Mesodermal cell (in vitro differentiated cells): ENCODE results near the gene SOD2.
"Not testable (repeated sequence)": the region's sequence is repeated elsewhere in the genome, so short reads cannot be mapped to it uniquely, and the experiment has no call there.

Experiments
- H3K27ac ChIP-seq: 2 replicates; pipeline ENCODE4 v1.7.0; 2013; ENCODE audit warnings: mild to moderate bottlenecking, low read depth, low read length, moderate library complexity; ENCODE audit not compliant: severe bottlenecking
- H3K36me3 ChIP-seq: 2 replicates; pipeline ENCODE4 v1.7.1; 2013; ENCODE audit warnings: mild to moderate bottlenecking, low read length, moderate library complexity; ENCODE audit not compliant: control insufficient read depth, insufficient read depth
- H3K4me1 ChIP-seq: one replicate; pipeline ENCODE4 v1.7.1; 2013; ENCODE audit warnings: mild to moderate bottlenecking, low read length; ENCODE audit not compliant: insufficient read depth, control insufficient read depth, poor library complexity, severe bottlenecking
- H3K4me3 ChIP-seq: 2 replicates; pipeline ENCODE4 v1.7.0; 2013; ENCODE audit warnings: low read length, control low read depth, mild to moderate bottlenecking; ENCODE audit not compliant: insufficient read depth, poor library complexity, severe bottlenecking; ENCODE audit errors: extremely low read depth
- H3K9me3 ChIP-seq: 2 replicates; pipeline ENCODE4 v1.7.1; 2013; ENCODE audit warnings: mild to moderate bottlenecking, low read length, moderate library complexity; ENCODE audit not compliant: control insufficient read depth
- WGBS, 2 experiments: methylation state at CpG; one replicate each; pipeline ENCODE4 v1.1.5; 2013; ENCODE audit warnings: missing lambda C conversion rate in 2 of 2; ENCODE audit not compliant: insufficient coverage in 2 of 2; 5-methylcytosine and 5-hydroxymethylcytosine counted together

SOD2 gene

DNA sequence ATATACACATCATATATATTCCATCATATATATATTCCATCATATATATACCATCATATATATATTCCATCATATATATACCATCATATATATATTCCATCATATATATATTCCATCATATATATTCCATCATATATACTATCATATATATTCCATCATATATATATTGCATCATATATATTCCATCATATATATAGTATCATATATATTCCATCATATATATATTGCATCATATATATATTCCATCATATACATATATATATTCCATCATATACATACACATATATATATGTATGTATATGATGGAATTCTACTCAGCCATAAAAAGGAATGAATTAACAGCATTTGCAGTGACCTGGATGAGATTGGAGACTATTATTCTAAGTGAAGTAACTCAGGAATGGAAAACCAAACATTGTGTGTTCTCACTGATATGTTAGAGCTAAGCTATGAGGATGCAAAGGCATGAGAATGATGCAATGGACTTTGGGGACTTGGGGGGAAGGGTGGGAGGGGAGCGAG is 29.6 kb downstream of the SOD2 start:
- no CpG with 5 or more reads among the region's 1 CpG for WGBS, 2 experiments
- not testable (repeated sequence) for H3K4me1 ChIP-seq, H3K36me3 ChIP-seq, H3K9me3 ChIP-seq, H3K27ac ChIP-seq, H3K4me3 ChIP-seq

DNA sequence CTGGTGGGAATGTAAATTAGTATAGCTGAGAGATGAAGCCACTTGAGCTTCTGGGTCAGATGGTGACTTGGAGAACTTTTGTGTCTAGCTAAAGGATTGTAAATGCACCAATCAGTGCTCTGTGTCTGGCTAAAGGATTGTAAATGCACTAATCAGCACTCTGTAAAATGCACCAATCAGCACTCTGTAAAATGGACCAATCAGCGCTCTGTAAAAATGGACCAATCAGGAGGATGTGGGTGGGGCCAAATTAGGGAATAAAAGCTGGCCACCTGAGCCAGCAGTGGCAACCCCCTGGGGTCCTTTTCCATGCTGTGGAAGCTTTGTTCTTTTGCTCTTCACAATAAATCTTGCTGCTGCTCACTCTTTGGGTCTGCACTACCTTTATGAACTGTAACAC is 31.1 kb downstream of the SOD2 start:
- H3K4me3 ChIP-seq, H3K36me3 ChIP-seq, H3K4me1 ChIP-seq, H3K27ac ChIP-seq, H3K9me3 ChIP-seq: not testable (repeated sequence)
- WGBS, 2 experiments: 60 to 100% methylated on average over 1 of the region's 1 CpG

DNA sequence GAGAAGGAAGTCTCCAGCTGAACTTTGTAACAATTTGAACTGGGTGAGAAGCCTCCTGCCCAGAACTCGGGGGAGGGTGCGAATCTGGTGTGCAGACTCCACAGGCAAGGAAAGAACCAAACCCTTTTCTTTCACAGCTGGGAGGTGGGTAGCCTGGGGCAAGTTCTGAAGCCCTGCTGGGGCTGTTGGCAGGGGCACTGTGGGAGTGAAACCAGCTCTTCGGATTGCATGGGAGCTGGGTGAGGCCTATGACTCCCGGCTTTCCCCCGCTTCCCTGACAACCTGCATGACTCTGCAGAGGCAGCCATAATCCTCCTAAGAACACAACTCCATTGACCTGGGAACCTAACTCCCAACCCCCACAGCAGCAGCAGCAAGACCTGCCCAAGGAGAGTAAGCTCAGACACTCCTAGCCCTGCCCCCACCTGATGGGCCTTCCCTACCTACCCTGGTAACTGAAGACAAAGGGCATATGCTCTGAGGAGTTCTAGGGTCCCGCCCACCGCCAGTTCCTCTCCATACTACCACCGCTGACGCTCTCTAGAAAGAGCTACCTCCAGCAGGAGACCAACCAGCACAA is 37.5 kb downstream of the SOD2 start:
- WGBS, 2 experiments: 60 to 73% methylated on average over 1 to 6 of the region's 9 CpGs
- no peaks in the 10 kb centered on the region for H3K4me1 ChIP-seq

DNA sequence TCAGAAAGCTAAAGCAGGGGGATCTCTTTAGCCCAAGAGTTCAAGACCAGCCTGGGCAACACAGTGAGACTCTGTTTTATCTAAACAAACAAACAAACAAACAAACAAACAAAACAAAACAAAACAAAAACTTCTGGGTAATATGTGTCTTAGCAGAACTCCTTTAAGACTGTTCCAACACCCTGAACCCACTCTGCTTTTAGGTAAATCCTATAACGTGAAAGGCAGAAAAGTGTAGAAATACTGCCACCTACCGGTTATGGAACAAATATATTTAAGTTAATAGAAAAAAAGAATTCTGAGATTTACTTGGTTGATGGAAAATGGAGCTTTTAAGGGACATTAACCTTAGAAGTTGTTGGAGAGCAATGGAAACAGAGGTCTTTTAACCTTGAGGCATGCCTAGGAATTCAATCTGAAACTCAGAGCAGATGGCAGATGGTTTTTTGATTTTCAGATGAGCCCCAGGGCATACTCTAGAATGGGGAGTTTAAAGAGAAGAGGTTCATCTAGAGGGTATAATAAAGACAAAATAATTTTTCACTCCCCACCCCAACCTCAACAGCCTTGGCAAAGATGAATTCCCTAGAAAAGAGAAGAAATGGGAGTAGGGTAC is 38.5 kb downstream of the SOD2 start:
- WGBS, 2 experiments: no CpG with 5 or more reads among the region's 2 CpGs
- Histone ChIP-seq H3K4me1 (no peaks in the 10 kb centered on the region), H3K27ac (no peak overlapping the region), H3K4me3 (no peak overlapping the region), H3K9me3 (no peaks in the 10 kb centered on the region), H3K36me3 (no peaks in the 10 kb centered on the region)

More for the DNA sequence above, 37.5 kb downstream of the SOD2 start:
- Histone ChIP-seq H3K4me3 (no peak overlapping the region), H3K9me3 (no peaks in the 10 kb centered on the region), H3K27ac (no peak overlapping the region), H3K36me3 (no peaks in the 10 kb centered on the region)

DNA sequence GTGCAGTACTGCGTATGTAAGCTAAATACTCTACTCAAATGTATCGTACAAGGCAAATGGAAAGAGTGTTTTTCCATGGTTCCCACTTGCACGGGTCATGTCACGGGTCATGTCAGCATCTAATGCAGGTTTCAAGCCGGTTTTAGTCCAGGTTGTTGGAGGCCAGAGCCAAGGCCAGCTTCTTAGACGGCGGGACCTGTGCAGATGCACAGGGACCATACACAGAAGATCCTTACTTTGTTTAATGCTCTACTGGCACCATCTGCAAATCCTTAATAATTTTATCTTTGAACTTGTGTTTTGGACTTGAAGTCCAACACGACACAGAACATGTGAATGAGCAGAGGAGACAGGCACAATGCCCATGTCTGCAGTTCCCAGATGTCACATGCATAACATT is 42.7 kb downstream of the SOD2 start:
- H3K36me3 ChIP-seq: no peaks in the 10 kb centered on the region
- WGBS, 2 experiments: 88 to 94% methylated on average over 6 to 8 of the region's 8 CpGs
- H3K27ac ChIP-seq: no peak overlapping the region
- no peaks in the 10 kb centered on the region for H3K9me3 ChIP-seq
- H3K4me1 ChIP-seq: no peaks in the 10 kb centered on the region
- H3K4me3 ChIP-seq: no peak overlapping the region

DNA sequence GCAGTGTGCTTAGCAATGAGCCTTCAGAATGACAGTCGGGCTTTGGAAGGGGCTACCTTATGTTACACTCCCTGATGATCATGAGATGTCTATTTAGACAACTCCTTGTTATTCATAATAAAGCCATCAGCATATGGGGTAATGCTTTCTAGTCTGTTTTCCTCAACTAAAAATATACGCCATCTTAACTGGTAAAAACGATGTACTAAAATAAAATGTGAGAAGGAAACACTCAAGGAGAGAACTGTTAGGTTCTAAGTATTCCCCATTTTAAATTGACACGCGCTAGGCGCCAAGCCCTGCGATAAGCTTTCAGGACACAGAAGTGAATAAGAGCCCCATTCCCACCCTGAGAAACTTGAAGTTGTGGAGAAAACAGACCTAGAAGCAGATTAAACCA is 43.6 kb downstream of the SOD2 start:
- H3K4me3 ChIP-seq: no peak overlapping the region
- H3K27ac ChIP-seq: no peak overlapping the region
- no peaks in the 10 kb centered on the region for H3K4me1 ChIP-seq
- no peaks in the 10 kb centered on the region for H3K36me3 ChIP-seq
- no peaks in the 10 kb centered on the region for H3K9me3 ChIP-seq
- 83 to 100% methylated on average over 2 to 4 of the region's 7 CpGs for WGBS, 2 experiments

DNA sequence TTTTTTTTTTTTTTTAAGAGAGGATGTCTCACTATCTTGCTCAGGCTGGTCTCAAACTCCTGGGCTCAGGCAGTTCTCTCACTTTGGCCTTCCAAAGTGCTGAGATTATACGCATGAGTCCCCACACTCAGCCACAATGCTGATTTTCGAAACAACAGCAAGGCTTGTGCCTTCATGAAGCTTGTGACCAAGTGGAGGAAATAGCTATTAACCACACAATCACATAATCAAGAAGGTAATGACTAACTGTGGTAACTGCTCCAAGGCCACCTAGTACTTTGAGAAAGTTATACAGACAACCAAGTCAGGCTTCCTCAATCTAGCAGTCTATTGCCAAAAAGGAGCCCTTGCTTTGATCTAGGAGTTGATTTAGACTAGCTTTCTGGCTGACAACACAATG is 46.3 kb downstream of the SOD2 start:
- Histone ChIP-seq H3K4me1 (no peaks in the 10 kb centered on the region), H3K9me3 (no peaks in the 10 kb centered on the region), H3K36me3 (no peaks in the 10 kb centered on the region), H3K4me3 (no peak overlapping the region), H3K27ac (no peak overlapping the region)
- WGBS, 2 experiments: 83 to 88% methylated on average over 1 of the region's 2 CpGs

DNA sequence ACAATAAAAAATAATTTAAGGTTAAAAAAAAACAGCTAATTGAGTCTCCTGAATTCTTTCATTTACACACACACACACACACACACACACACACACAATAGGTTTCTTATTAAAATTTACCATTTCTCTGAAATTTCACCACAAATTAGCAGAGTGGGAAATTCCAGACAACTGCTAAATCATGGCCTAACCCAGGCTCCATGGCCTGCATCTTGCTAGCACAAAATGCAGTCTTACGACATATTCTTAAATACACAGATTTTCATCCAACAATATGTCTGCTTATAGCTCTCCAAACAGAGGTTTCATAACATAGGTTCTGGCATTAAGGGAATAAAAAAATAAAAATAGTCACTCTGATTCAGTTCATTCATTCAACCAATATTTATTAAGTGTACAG is 46.9 kb downstream of the SOD2 start:
- Histone ChIP-seq H3K27ac (no peak overlapping the region), H3K9me3 (no peaks in the 10 kb centered on the region), H3K4me3 (no peak overlapping the region), H3K4me1 (no peaks in the 10 kb centered on the region), H3K36me3 (no peaks in the 10 kb centered on the region)
- WGBS, 2 experiments: 100% methylated on average over 1 of the region's 1 CpG; no CpG with 5 or more reads in 1 of the 2 experiments

DNA sequence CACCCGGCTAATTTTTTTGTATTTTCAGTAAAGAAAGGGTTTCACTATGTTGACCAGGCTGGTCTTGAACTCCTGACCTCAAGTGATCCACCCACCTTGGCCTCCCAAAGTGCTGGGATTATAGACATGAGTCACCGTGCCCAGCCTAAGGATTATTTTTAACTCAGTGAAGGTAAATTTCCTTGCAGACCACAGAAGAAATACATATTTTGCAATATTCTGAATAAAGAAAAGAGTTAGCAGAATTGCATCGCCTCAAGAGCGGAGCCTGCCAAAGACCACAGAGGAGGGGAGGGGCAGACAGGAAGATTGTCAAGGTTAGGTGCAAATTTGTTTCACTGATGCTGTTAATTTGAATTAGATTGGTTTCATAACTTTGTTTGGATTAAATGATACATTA is 47.4 kb downstream of the SOD2 start:
- WGBS, 2 experiments: 60 to 94% methylated on average over 1 to 2 of the region's 4 CpGs
- Histone ChIP-seq H3K9me3 (no peaks in the 10 kb centered on the region), H3K36me3 (no peaks in the 10 kb centered on the region), H3K4me3 (no peak overlapping the region), H3K4me1 (no peaks in the 10 kb centered on the region), H3K27ac (no peak overlapping the region)
